Right lobe of liver (tissue), 6 donors: ENCODE measurements around the gene IQSEC1. TPM values are rescaled to one million over a fixed set of nuclear protein-coding genes. Genes with fewer than 3 reads are reported as not detected.

Source experiments
- ATAC-seq, 4 donors: fragments of 200-7000 bp; cut with Tn5 transposase; one replicate each; pipeline ENCODE4 v1.9.1; 2020; ENCODE audit warnings: mild to moderate bottlenecking in 4 of 4, moderate library complexity in 4 of 4
- DNase-seq, 3 donors: peaks; one replicate each; pipeline ENCODE4 v3.0.0-alpha.2; 2020
- H3K27ac ChIP-seq, 3 donors: fragments of 200-600 bp; one replicate each; pipeline ENCODE4 v1.8.0; 2022
- H3K27me3 ChIP-seq, 2 donors: fragments of 200-600 bp; one replicate each; pipeline ENCODE4 v1.8.0; 2022
- H3K36me3 ChIP-seq, 4 donors: fragments of 200-600 bp; sonication (generic) in 1 of 4; one replicate each; pipeline versions ENCODE4 v1.5.1 to v1.8.0; 2017 to 2022; ENCODE audit warnings: control low read depth in 1 of 4
- H3K4me1 ChIP-seq, 4 donors: fragments of 200-600 bp; sonication (generic) in 1 of 4; one replicate each; pipeline versions ENCODE4 v1.5.1 to v1.8.0; 2017 to 2022; ENCODE audit warnings: control low read depth in 1 of 4
- H3K4me3 ChIP-seq, 3 donors: fragments of 200-600 bp; one replicate each; pipeline ENCODE4 v1.8.0; 2022
- H3K9me3 ChIP-seq, 4 donors: fragments of 200-600 bp; sonication (generic) in 1 of 4; one replicate each; pipeline versions ENCODE4 v1.5.1 to v1.8.0; 2017 to 2022; ENCODE audit warnings: control low read depth in 1 of 4
- CTCF ChIP-seq, 4 donors: fragments of 200-600 bp in 3 of 4; fragments of 450-650 bp in 1 of 4; IDR thresholded peaks; one replicate each; pipeline versions ENCODE4 v1.5.1 to v1.8.0; 2016 to 2022; ENCODE audit warnings: antibody characterized with exemption in 4 of 4, mild to moderate bottlenecking in 2 of 4
- POLR2A ChIP-seq: fragments of 450-650 bp; IDR thresholded peaks from one replicate; pipeline ENCODE4 v1.6.1; 2017; ENCODE audit warnings: antibody characterized with exemption, mild to moderate bottlenecking
- WGBS: methylation state at CpG from one replicate; pipeline ENCODE4 v1.1.6; 2018; ENCODE audit warnings: low coverage, low lambda C conversion rate; ENCODE audit not compliant: insufficient coverage; ENCODE audit errors: missing lambda C conversion rate; 5-methylcytosine and 5-hydroxymethylcytosine counted together
- intact Hi-C, 2 donors: fragments of 100-400 bp; cut with DNase I; formaldehyde crosslinking; loops; one replicate each; pipeline versions ENCODE4 v1.11.2 to v1.14.1; 2022
- total RNA-seq, 6 experiments: library from RNA; depleted of rRNA in 2 of 6; stranded (reverse); fragments of >200 nt in 2 of 6; fragmentation: NEBNext Ultra II Directional in 3 of 6; extraction: Animal tissue kit (Norgen Biotek cat#: 25700) in 3 of 6; gene quantifications; one replicate each; pipeline versions ENCODE4 v1.1.0 to v1.2.4, GENCODE V29; 2016 to 2023
- donor health status: DM: no; HTN: yes; CAD: no.
- donor health status: DM: no; HTN: no; CAD: no.
- donor health status: DM: no; HTN: no; CAD: no.
- donor health status: DM: no; HTN: yes; CAD: no.
- donor health status: DM: no; HTN: yes; CAD: no.

IQSEC1 gene
- total RNA-seq, 6 experiments from 2014 or later = 32.1 to 61.3 (median 48.9) TPM

GRCh38 chr3:13070391-13071070 is 2.7 kb downstream of the IQSEC1 start:
- H3K36me3 ChIP-seq = no peaks in the 10 kb centered on the region
- H3K4me3 ChIP-seq = no peak overlapping the region
- TF ChIP-seq CTCF (IDR thresholded peaks at IDR 0.05) (no peak), POLR2A (no peak)
- H3K27ac ChIP-seq = no peak overlapping the region
- H3K9me3 ChIP-seq = no peaks in the 10 kb centered on the region
- ATAC-seq = no peak
- intact Hi-C loops = no loop called here
- no peak for DNase-seq
- H3K4me1 ChIP-seq = no peaks in the 10 kb centered on the region
- no peaks in the 10 kb centered on the region for H3K27me3 ChIP-seq
- 80% methylated on average over 1 of the region's 11 CpGs for WGBS

DNA sequence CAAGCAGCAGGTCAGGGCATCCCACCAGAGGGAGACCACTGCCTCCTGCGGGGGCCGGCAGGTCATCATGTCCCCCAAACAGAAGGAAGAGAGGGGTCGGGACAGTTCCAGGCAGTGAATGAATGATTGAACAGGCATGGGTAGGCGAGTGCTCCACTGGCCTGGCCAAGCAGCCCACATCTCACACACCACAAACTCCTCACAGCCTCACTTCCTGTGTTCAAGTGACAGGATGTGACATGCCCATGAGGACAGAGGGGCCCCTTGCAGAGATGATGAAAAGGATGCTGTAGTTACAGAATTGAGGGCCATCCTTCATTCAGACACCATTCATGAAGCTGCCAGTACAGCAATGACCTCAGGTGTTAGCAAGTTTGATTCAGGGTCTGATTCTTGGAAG is 3.7 kb downstream of the IQSEC1 start:
- peak; percentile 13 to 48 (median 26) for ATAC-seq
- Histone ChIP-seq H3K4me3 (no peak overlapping the region), H3K4me1 (no peaks in the 10 kb centered on the region), H3K27me3 (no peaks in the 10 kb centered on the region), H3K9me3 (no peaks in the 10 kb centered on the region), H3K36me3 (no peaks in the 10 kb centered on the region), H3K27ac (no peak overlapping the region)
- DNase-seq = no peak
- TF ChIP-seq POLR2A (no peak), CTCF (IDR thresholded peaks at IDR 0.05) (no peak)
- WGBS = 100% methylated on average over 1 of the region's 4 CpGs
- intact Hi-C loops = no loop called here

GRCh38 chr3:13068269-13069010 is 4.8 kb downstream of the IQSEC1 start:
- no peaks in the 10 kb centered on the region for H3K27me3 ChIP-seq
- WGBS = 31% methylated on average over 2 of the region's 4 CpGs
- H3K9me3 ChIP-seq = no peaks in the 10 kb centered on the region
- no peak overlapping the region for H3K4me3 ChIP-seq
- intact Hi-C loops = no loop called here
- H3K36me3 ChIP-seq = no peaks in the 10 kb centered on the region
- ATAC-seq (no peak), DNase-seq (no peak)
- no peaks in the 10 kb centered on the region for H3K4me1 ChIP-seq
- no peak overlapping the region for H3K27ac ChIP-seq
- TF ChIP-seq POLR2A (no peak), CTCF (IDR thresholded peaks at IDR 0.05) (no peak)

DNA sequence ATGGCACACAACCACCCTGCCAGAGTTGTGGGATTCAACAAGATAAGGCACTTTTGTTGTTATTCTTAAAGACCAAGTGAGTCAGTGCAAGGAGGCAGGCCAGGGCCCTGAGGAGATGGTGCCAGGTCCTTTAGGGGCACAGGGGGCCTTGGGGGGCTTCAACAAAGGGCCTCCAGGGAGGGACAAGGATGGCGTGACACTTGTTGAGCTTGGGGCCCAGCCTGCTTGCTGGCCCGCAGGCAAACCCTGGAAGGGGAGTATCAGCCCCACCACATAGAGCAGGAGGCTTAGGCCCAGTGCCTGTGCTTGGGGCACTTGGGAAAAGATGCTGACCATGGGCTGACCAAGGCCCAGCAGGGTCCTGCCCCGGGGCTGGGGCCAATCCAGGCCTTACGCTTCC is 5.5 kb downstream of the IQSEC1 start:
- no peaks in the 10 kb centered on the region for H3K4me1 ChIP-seq
- no peaks in the 10 kb centered on the region for H3K9me3 ChIP-seq
- ATAC-seq (no peak), DNase-seq (no peak)
- no peak overlapping the region for H3K27ac ChIP-seq
- no peaks in the 10 kb centered on the region for H3K36me3 ChIP-seq
- WGBS = no CpG with 5 or more reads among the region's 4 CpGs
- no peaks in the 10 kb centered on the region for H3K27me3 ChIP-seq
- no peak for TF ChIP-seq POLR2A
- intact Hi-C loops = no loop called here
- H3K4me3 ChIP-seq = no peak overlapping the region

GRCh38 chr3:13066834-13067233 is 6.4 kb downstream of the IQSEC1 start:
- DNase-seq (no peak), ATAC-seq (no peak)

More at GRCh38 chr3:13066834-13067233, 6.4 kb downstream of the IQSEC1 start:
- Histone ChIP-seq H3K36me3 (no peaks in the 10 kb centered on the region), H3K9me3 (no peaks in the 10 kb centered on the region), H3K27ac (no peak overlapping the region), H3K4me1 (no peaks in the 10 kb centered on the region), H3K27me3 (no peaks in the 10 kb centered on the region), H3K4me3 (no peak overlapping the region)
- WGBS = no CpG with 5 or more reads among the region's 4 CpGs
- intact Hi-C loops = no loop called here
- TF ChIP-seq POLR2A = no peak
- no peak for TF ChIP-seq CTCF (IDR thresholded peaks at IDR 0.05)
